Measurements from ENCODE around the gene CMTM6.

- TF ChIP-seq CTCF (IDR thresholded peaks at IDR 0.05) (no peak), POLR2A (IDR thresholded peaks at IDR 0.05) (no peak)
These were observed 68.4 kb downstream of the CMTM6 start for GRCh38 chr3:32434206-32434605.
